Fibroblast of the aortic adventitia (primary cell): ENCODE results near the gene VPS26A. TPM values are rescaled to one million over a fixed set of nuclear protein-coding genes. Genes with fewer than 3 reads are reported as not detected.

Experiments
- DNase-seq: peaks from one replicate; pipeline ENCODE4 v3.0.0-alpha.2; 2010; ENCODE audit warnings: low read depth
- H3K4me3 ChIP-seq: 2 replicates; pipeline ENCODE4 v1.5.1; 2011; ENCODE audit warnings: low read depth, mild to moderate bottlenecking, control low read depth, low read length, moderate library complexity
- CTCF ChIP-seq: IDR thresholded peaks from 2 replicates; pipeline ENCODE4 v1.5.1; 2011; ENCODE audit warnings: mild to moderate bottlenecking, low read length, control low read depth, inconsistent platforms; ENCODE audit not compliant: insufficient read depth
- total RNA-seq: library from RNA; depleted of rRNA; stranded (reverse); fragments of >200 nt; gene quantifications from 2 replicates; pipeline ENCODE4 v1.2.3, GENCODE V29; 2012; ENCODE audit warnings: low replicate concordance

The VPS26A gene
- total RNA-seq, 1 donor, result 49.2 TPM

- TF ChIP-seq CTCF, result no peak
- H3K4me3 ChIP-seq, result no peak overlapping the region
- DNase-seq, result no peak
These were observed 21.4 kb downstream of the VPS26A start for GRCh38 chr10:69145329-69145728.

- no peak overlapping the region for H3K4me3 ChIP-seq
- TF ChIP-seq CTCF, result no peak
- DNase-seq, result no peak
These were observed 21.9 kb downstream of the VPS26A start for GRCh38 chr10:69145864-69146263.

- DNase-seq, result no peak
These were observed 22.8 kb downstream of the VPS26A start for GRCh38 chr10:69146759-69147158.

GRCh38 chr10:69151984-69152383, 28.0 kb downstream of the VPS26A start:
- DNase-seq, result no peak
- no peak for TF ChIP-seq CTCF
- H3K4me3 ChIP-seq, result no peak overlapping the region

More at GRCh38 chr10:69146759-69147158, 22.8 kb downstream of the VPS26A start:
- H3K4me3 ChIP-seq, result no peak overlapping the region
- no peak for TF ChIP-seq CTCF

- TF ChIP-seq CTCF, result no peak
These were observed 29.2 kb downstream of the VPS26A start for GRCh38 chr10:69153227-69153626.

GRCh38 chr10:69160809-69161241, 36.8 kb downstream of the VPS26A start:
- TF ChIP-seq CTCF, result no peak

More at GRCh38 chr10:69153227-69153626, 29.2 kb downstream of the VPS26A start:
- DNase-seq, result no peak
- H3K4me3 ChIP-seq, result no peak overlapping the region

GRCh38 chr10:69168493-69168892, 44.5 kb downstream of the VPS26A start:
- no peak for DNase-seq
- TF ChIP-seq CTCF, result no peak
- no peak overlapping the region for H3K4me3 ChIP-seq

More at GRCh38 chr10:69160809-69161241, 36.8 kb downstream of the VPS26A start:
- no peak for DNase-seq
- H3K4me3 ChIP-seq, result no peak overlapping the region
